ENCODE results near the gene KRTAP12-2.
"Not testable (repeated sequence)": the region's sequence is repeated elsewhere in the genome, so short reads cannot be mapped to it uniquely, and the experiment has no call there.

The KRTAP12-2 gene

GRCh38 chr21:44702111-44702972, 35.6 kb upstream of the KRTAP12-2 start:
- DNase-seq = no peak

- no peak for DNase-seq
Observed at GRCh38 chr21:44701541-44701940, 34.8 kb upstream of the KRTAP12-2 start.

- DNase-seq = no peak
Observed at GRCh38 chr21:44701023-44701400, 34.3 kb upstream of the KRTAP12-2 start.

- no peak for DNase-seq
Observed at GRCh38 chr21:44700101-44701022, 33.6 kb upstream of the KRTAP12-2 start.

GRCh38 chr21:44699502-44700001, 32.8 kb upstream of the KRTAP12-2 start:
- no peak for DNase-seq

- no peak for DNase-seq
Observed at GRCh38 chr21:44697811-44698734, 31.3 kb upstream of the KRTAP12-2 start.

- not testable (repeated sequence) for DNase-seq
Observed at GRCh38 chr21:44697172-44697810, 30.6 kb upstream of the KRTAP12-2 start, which contains the start of gene KRTAP10-12. Gene KRTAP10-12 (plus strand): TSS chr21:44697172. CDS start chr21:44697202, 30 bp downstream.

GRCh38 chr21:44696572-44696971, 29.8 kb upstream of the KRTAP12-2 start:
- no peak for DNase-seq

- no peak for DNase-seq
Observed at GRCh38 chr21:44695641-44696040, 28.9 kb upstream of the KRTAP12-2 start.

- no peak for DNase-seq
Observed at GRCh38 chr21:44695184-44695583, 28.5 kb upstream of the KRTAP12-2 start.

- DNase-seq = no peak
Observed at GRCh38 chr21:44694776-44695175, 28.0 kb upstream of the KRTAP12-2 start.

GRCh38 chr21:44692798-44693512, 26.2 kb upstream of the KRTAP12-2 start:
- no peak for DNase-seq

- DNase-seq = no peak
Observed at GRCh38 chr21:44691686-44692085, 25.0 kb upstream of the KRTAP12-2 start.

- DNase-seq = not testable (repeated sequence)
Observed at GRCh38 chr21:44689740-44690139, 23.0 kb upstream of the KRTAP12-2 start.

- DNase-seq = peak; percentile 63 to 74
Observed at GRCh38 chr21:44687671-44688070, 20.9 kb upstream of the KRTAP12-2 start.

- peak in 1 of 2 experiments; percentile 63 for DNase-seq
Observed at GRCh38 chr21:44686843-44687561, 20.3 kb upstream of the KRTAP12-2 start.

- no peak for DNase-seq
Observed at GRCh38 chr21:44686000-44686781, 19.5 kb upstream of the KRTAP12-2 start.

GRCh38 chr21:44685050-44685449, 18.3 kb upstream of the KRTAP12-2 start:
- not testable (repeated sequence) for DNase-seq

- DNase-seq = no peak
Observed at GRCh38 chr21:44684483-44684882, 17.8 kb upstream of the KRTAP12-2 start.
